IMR-90 (cell line): Measurements from ENCODE around the gene SAMM50. TPM values are rescaled to one million over a fixed set of nuclear protein-coding genes. Genes with fewer than 3 reads are reported as not detected.

Experiments used
- ATAC-seq: fragments of 200-7000 bp; cut with Tn5 transposase; 2 replicates; pipeline ENCODE4 v1.9.1; 2020; ENCODE audit warnings: low read depth, mild to moderate bottlenecking, moderate library complexity
- BruUV-seq: library from RNA; stranded (reverse); fragments of 400-500 nt; replicated peaks from 2 replicates; lab custom pipeline; 2021; lab: Mats Ljungman, UMichigan
- CTCF ChIA-PET: fragments of 300-600 bp; formaldehyde crosslinking; extraction: SDS; loops from one replicate; lab custom pipeline; 2021; ENCODE audit warnings: antibody characterized with exemption; lab: Yijun Ruan, JAX
- POLR2A ChIA-PET: fragments of 300-600 bp; sonication (Branson Sonifier 250); formaldehyde crosslinking; loops from one replicate; lab custom pipeline; 2022; ENCODE audit warnings: antibody characterized with exemption; ENCODE audit not compliant: unreplicated experiment; lab: Charles Lee
- DNase-seq: peaks from one replicate; pipeline ENCODE4 v3.0.0; 2013
- H2AFZ ChIP-seq: replicated peaks from 2 replicates; pipeline ENCODE3; 2013; ENCODE audit warnings: low read length, mild to moderate bottlenecking; ENCODE audit not compliant: poor library complexity
- H2AK5ac ChIP-seq: 2 replicates; pipeline ENCODE4 v1.6.1; 2013; ENCODE audit warnings: low read depth, low read length, inconsistent platforms
- H2AK9ac ChIP-seq: replicated peaks from 2 replicates; pipeline ENCODE3; 2013; ENCODE audit warnings: mild to moderate bottlenecking, low read depth, low read length, moderate library complexity; ENCODE audit not compliant: poor library complexity
- H2BK120ac ChIP-seq: 2 replicates; pipeline ENCODE4 v1.6.1; 2013; ENCODE audit warnings: low read depth, low read length, inconsistent platforms
- H2BK15ac ChIP-seq: 3 replicates; pipeline ENCODE4 v1.6.1; 2013; ENCODE audit warnings: low read depth, low read length, inconsistent platforms
- H2BK20ac ChIP-seq: 2 replicates; pipeline ENCODE4 v1.6.1; 2013; ENCODE audit warnings: low read depth, mild to moderate bottlenecking, inconsistent platforms, low read length, moderate library complexity
- H2BK5ac ChIP-seq: 2 replicates; pipeline ENCODE4 v1.6.1; 2013; ENCODE audit warnings: mild to moderate bottlenecking, low read depth, low read length, inconsistent platforms; ENCODE audit not compliant: poor library complexity, severe bottlenecking
- H3K14ac ChIP-seq: replicated peaks from 2 replicates; pipeline ENCODE4 v1.6.1; 2013; ENCODE audit warnings: low read depth, low read length, inconsistent platforms
- H3K18ac ChIP-seq: 2 replicates; pipeline ENCODE4 v1.6.1; 2013; ENCODE audit warnings: low read depth, low read length, control low read depth
- H3K23ac ChIP-seq: 2 replicates; pipeline ENCODE4 v1.6.1; 2013; ENCODE audit warnings: low read depth, low read length, inconsistent platforms
- H3K27ac ChIP-seq: 2 replicates; pipeline ENCODE4 v1.5.1; 2013; ENCODE audit warnings: mild to moderate bottlenecking, control low read depth, low read length; ENCODE audit not compliant: insufficient read depth
- H3K27me3 ChIP-seq: 2 replicates; pipeline ENCODE4 v1.6.1; 2013; ENCODE audit warnings: low read length; ENCODE audit not compliant: control insufficient read depth, insufficient read depth
- H3K36me3 ChIP-seq: 2 replicates; pipeline ENCODE4 v1.6.1; 2013; ENCODE audit warnings: low read length, mixed read lengths; ENCODE audit not compliant: control insufficient read depth, insufficient read depth
- H3K4ac ChIP-seq: 2 replicates; pipeline ENCODE4 v1.6.1; 2013; ENCODE audit warnings: low read depth, low read length, inconsistent platforms
- H3K4me1 ChIP-seq: 2 replicates; pipeline ENCODE4 v1.6.1; 2013; ENCODE audit warnings: low read length, mixed read lengths; ENCODE audit not compliant: control insufficient read depth, insufficient read depth
- H3K4me2 ChIP-seq: 2 replicates; pipeline ENCODE4 v1.6.1; 2013; ENCODE audit warnings: low read depth, mild to moderate bottlenecking, control low read depth, low read length, moderate library complexity
- H3K4me3 ChIP-seq: 2 replicates; pipeline ENCODE4 v1.5.1; 2013; ENCODE audit warnings: low read depth, mild to moderate bottlenecking, control low read depth, low read length, moderate library complexity; ENCODE audit not compliant: insufficient read depth
- H3K56ac ChIP-seq: 2 replicates; pipeline ENCODE4 v1.6.1; 2013; ENCODE audit warnings: low read length, inconsistent platforms; ENCODE audit not compliant: insufficient read depth; ENCODE audit errors: extremely low read depth
- H3K79me1 ChIP-seq, 2 experiments: 2 replicates each; pipeline ENCODE4 v1.6.1; 2013; ENCODE audit warnings: low read length in 2 of 2, inconsistent platforms in 1 of 2, low read depth in 1 of 2
- H3K9ac ChIP-seq: 2 replicates; pipeline ENCODE4 v1.6.1; 2013; ENCODE audit warnings: low read depth, low read length, control low read depth
- H3K9me1 ChIP-seq: 2 replicates; pipeline ENCODE4 v1.6.1; 2013; ENCODE audit warnings: low read length, inconsistent platforms; ENCODE audit not compliant: insufficient read depth
- H3K9me3 ChIP-seq: 2 replicates; pipeline ENCODE4 v1.6.1; 2013; ENCODE audit warnings: low read length; ENCODE audit not compliant: control insufficient read depth, insufficient read depth
- H4K20me1 ChIP-seq: 2 replicates; pipeline ENCODE4 v1.6.1; 2013; ENCODE audit warnings: low read length, inconsistent platforms; ENCODE audit not compliant: insufficient read depth
- H4K5ac ChIP-seq: 2 replicates; pipeline ENCODE4 v1.6.1; 2013; ENCODE audit warnings: mild to moderate bottlenecking, low read depth, low read length, control low read depth
- H4K8ac ChIP-seq, 2 experiments: 2 replicates each; pipeline ENCODE4 v1.6.1; 2013; ENCODE audit warnings: low read depth in 2 of 2, low read length in 2 of 2, control low read depth in 1 of 2, inconsistent platforms in 1 of 2
- H4K91ac ChIP-seq: 2 replicates; pipeline ENCODE4 v1.6.1; 2013; ENCODE audit warnings: low read depth, low read length, inconsistent platforms; ENCODE audit not compliant: insufficient read depth
- CEBPB ChIP-seq: IDR thresholded peaks from 2 replicates; pipeline ENCODE4 v1.6.1; 2012; ENCODE audit warnings: low read depth, low read length, improper control_type of control experiment
- CHD1 ChIP-seq: IDR thresholded peaks from 2 replicates; pipeline ENCODE4 v1.6.1; 2012; ENCODE audit warnings: low read depth, low read length, improper control_type of control experiment
- FOS ChIP-seq: fragments of 150-350 bp; IDR thresholded peaks from 2 replicates; pipeline ENCODE4 v1.6.1; 2016; ENCODE audit warnings: low read depth, low read length
- MAFK ChIP-seq: IDR thresholded peaks from 2 replicates; pipeline ENCODE4 v1.6.1; 2012; ENCODE audit warnings: low read depth, low read length, improper control_type of control experiment
- MAZ ChIP-seq: IDR thresholded peaks from 2 replicates; pipeline ENCODE4 v1.6.1; 2012; ENCODE audit warnings: low read depth, mild to moderate bottlenecking, low read length, improper control_type of control experiment, moderate library complexity, borderline replicate concordance
- MXI1 ChIP-seq: IDR thresholded peaks from 2 replicates; pipeline ENCODE4 v1.6.1; 2012; ENCODE audit warnings: low read depth, mild to moderate bottlenecking, low read length, moderate library complexity, borderline replicate concordance
- POLR2A ChIP-seq: IDR thresholded peaks from 2 replicates; pipeline ENCODE4 v1.6.1; 2012; ENCODE audit warnings: mild to moderate bottlenecking, low read depth, low read length
- RAD21 ChIP-seq: IDR thresholded peaks from 2 replicates; pipeline ENCODE4 v1.6.1; 2012; ENCODE audit warnings: low read length, improper control_type of control experiment
- RCOR1 ChIP-seq: IDR thresholded peaks from 2 replicates; pipeline ENCODE4 v1.6.1; 2012; ENCODE audit warnings: mild to moderate bottlenecking, low read length, improper control_type of control experiment; ENCODE audit not compliant: insufficient replicate concordance
- RFX5 ChIP-seq: IDR thresholded peaks from 2 replicates; pipeline ENCODE4 v1.8.0; 2012; ENCODE audit warnings: low read depth, mild to moderate bottlenecking, low read length, moderate library complexity
- USF2 ChIP-seq: fragments of 150-350 bp; IDR thresholded peaks from 2 replicates; pipeline ENCODE4 v1.6.1; 2017; ENCODE audit warnings: mild to moderate bottlenecking, antibody characterized with exemption, low read length, low read depth
- WGBS, 2 experiments: methylation state at CpG; one replicate each; pipeline versions ENCODE4 v1.1.5 to v1.1.7; 2013; ENCODE audit warnings: missing lambda C conversion rate in 2 of 2; ENCODE audit not compliant: insufficient read length in 1 of 2; ENCODE audit errors: extremely low coverage in 2 of 2; 5-methylcytosine and 5-hydroxymethylcytosine counted together
- dilution Hi-C: fragments of 300-500 bp; cut with HindIII; formaldehyde crosslinking; loops from one replicate; pipeline ENCODE4 v1.14.3; 2018; ENCODE audit warnings: low sequenced_read_pairs; ENCODE audit not compliant: unreplicated experiment
- in situ Hi-C: fragments of 300-500 bp; cut with MboI; formaldehyde crosslinking; loops from 3 replicates; pipeline ENCODE4 v1.14.3; 2019; ENCODE audit warnings: low sequenced_read_pairs, inconsistent platforms, mixed read lengths
- intact Hi-C: fragments of 100-400 bp; cut with micrococcal nuclease; formaldehyde crosslinking; loops from 2 replicates; pipeline ENCODE4 v1.10.0; 2022
- polyA plus RNA-seq, 3 experiments: library from polyadenylated mRNA; depleted of rRNA; stranded (reverse); fragments of >200 nt; gene quantifications; 2 replicates each; pipeline ENCODE4 v1.2.3, GENCODE V29; 2012; ENCODE audit warnings: low replicate concordance in 1 of 3
- total RNA-seq: library from RNA; depleted of rRNA; stranded (reverse); fragments of >200 nt; gene quantifications from 2 replicates; pipeline ENCODE4 v1.2.3, GENCODE V29; 2012
- TF ChIP-seq, protein P1 (sequence below): fragments of 150-350 bp; IDR thresholded peaks from 2 replicates; pipeline ENCODE4 v1.6.1; 2016; ENCODE audit warnings: low read depth, mild to moderate bottlenecking, low read length, moderate library complexity, borderline replicate concordance

Gene SAMM50
- total and polyA plus RNA-seq, 2 of the 4 experiments (the other 2 are of a cell fraction): 40.6 to 43.7 TPM

DNA sequence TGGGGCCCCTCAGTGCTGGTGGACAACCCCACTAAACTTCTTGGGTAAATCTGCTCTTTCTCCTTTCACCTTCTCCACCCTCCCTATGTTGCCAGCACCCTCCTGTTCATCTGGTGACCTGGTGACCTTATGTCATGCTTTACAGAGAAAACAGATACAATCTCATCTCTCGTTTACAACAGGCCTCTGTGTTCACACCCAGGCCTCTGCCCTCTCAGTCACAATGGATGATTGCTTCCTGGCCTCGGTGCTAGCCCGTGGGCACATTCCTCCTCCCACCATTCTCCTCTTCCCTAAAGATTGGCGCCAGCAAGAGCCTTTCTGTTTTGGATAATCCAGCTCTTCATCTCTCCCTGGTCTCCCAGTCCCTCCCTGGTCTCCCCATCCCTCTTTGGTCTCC, 43.9 kb upstream of the SAMM50 start:
- ATAC-seq: no peak
- no peak for DNase-seq
- no peak overlapping the region for H3K18ac ChIP-seq
- no peak overlapping the region for H3K27ac ChIP-seq
- no peak overlapping the region for H4K91ac ChIP-seq
- no TSS peak for BruUV-seq
- no peaks in the 10 kb centered on the region; the same call in 1 of the 2 replicates for H3K9me1 ChIP-seq
- 48% methylated on average over 4 of the region's 4 CpGs; no CpG with 5 or more reads in 1 of the 2 experiments for WGBS, 2 experiments
- no peak overlapping the region for H3K4me3 ChIP-seq
- in situ Hi-C loops: no loop called here
- H3K9me3 ChIP-seq: no peaks in the 10 kb centered on the region
- no peak overlapping the region for H3K4ac ChIP-seq
- no peak overlapping the region for H3K23ac ChIP-seq
- H3K79me1 ChIP-seq: no peaks in the 10 kb centered on the region
- no peak overlapping the region for H4K5ac ChIP-seq
- H2BK20ac ChIP-seq: no peak overlapping the region
- H3K9ac ChIP-seq: no peak overlapping the region
- ChIA-PET CTCF (no interaction called here), POLR2A (no interaction called here)
- H3K56ac ChIP-seq: no peak overlapping the region
- no peak overlapping the region for H2BK5ac ChIP-seq
- no peak overlapping the region for H2AK5ac ChIP-seq
- TF ChIP-seq CHD1 (no peak), CEBPB (no peak), MAZ (no peak), RAD21 (no peak), POLR2A (no peak), FOS (no peak), RFX5 (no peak), RCOR1 (no peak), USF2 (no peak), MAFK (no peak), MXI1 (no peak)
- TF ChIP-seq, protein P1, sequence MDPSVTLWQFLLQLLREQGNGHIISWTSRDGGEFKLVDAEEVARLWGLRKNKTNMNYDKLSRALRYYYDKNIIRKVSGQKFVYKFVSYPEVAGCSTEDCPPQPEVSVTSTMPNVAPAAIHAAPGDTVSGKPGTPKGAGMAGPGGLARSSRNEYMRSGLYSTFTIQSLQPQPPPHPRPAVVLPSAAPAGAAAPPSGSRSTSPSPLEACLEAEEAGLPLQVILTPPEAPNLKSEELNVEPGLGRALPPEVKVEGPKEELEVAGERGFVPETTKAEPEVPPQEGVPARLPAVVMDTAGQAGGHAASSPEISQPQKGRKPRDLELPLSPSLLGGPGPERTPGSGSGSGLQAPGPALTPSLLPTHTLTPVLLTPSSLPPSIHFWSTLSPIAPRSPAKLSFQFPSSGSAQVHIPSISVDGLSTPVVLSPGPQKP: no peak
- H3K27me3 ChIP-seq: peaks cover 21% of the 10 kb centered on the region
- dilution Hi-C loops: no loop called here
- no peaks in the 10 kb centered on the region for H3K36me3 ChIP-seq
- H3K4me1 ChIP-seq: peaks cover 7% of the 10 kb centered on the region
- intact Hi-C loops: no loop called here
- no peak overlapping the region for H2BK120ac ChIP-seq
- no peak overlapping the region for H3K14ac ChIP-seq
- H4K20me1 ChIP-seq: no peaks in the 10 kb centered on the region
- H4K8ac ChIP-seq: no peak overlapping the region
- no peak overlapping the region for H3K4me2 ChIP-seq
- no peak overlapping the region for H2AK9ac ChIP-seq
- no peak overlapping the region for H2BK15ac ChIP-seq
- no peak overlapping the region for H2AFZ ChIP-seq
